ENCODE measurements around the gene KRTCAP2. TPM values are rescaled to one million over a fixed set of nuclear protein-coding genes. Genes with fewer than 3 reads are reported as not detected.

Gene KRTCAP2
- total RNA-seq, 6 experiments from 2014 or later, result 231 to 351 (median 285) TPM

- no peak for DNase-seq
- Mint-ChIP-seq H3K9me3 (no peaks in the 10 kb centered on the region), H3K27ac (no peak overlapping the region), H3K4me1 (ENCODE audit: low read depth) (peaks cover 4% of the 10 kb centered on the region), H3K36me3 (ENCODE audit: low read depth) (peaks cover 4% of the 10 kb centered on the region; the same call in 1 of the 2 replicates), H3K4me3 (no peak overlapping the region), H3K27me3 (ENCODE audit: insufficient read depth) (no peaks in the 10 kb centered on the region; the same call in 1 of the 2 replicates)
- no peak for TF ChIP-seq CTCF (IDR thresholded peaks at IDR 0.05)
Measured at GRCh38 chr1:155181371-155182051, 8.4 kb upstream of the KRTCAP2 start.

- no peak for TF ChIP-seq CTCF (IDR thresholded peaks at IDR 0.05)
- Mint-ChIP-seq H3K27ac (no peak overlapping the region), H3K4me3 (no peak overlapping the region), H3K4me1 (ENCODE audit: low read depth) (peaks cover 14% of the 10 kb centered on the region), H3K36me3 (ENCODE audit: low read depth) (peaks cover 4% of the 10 kb centered on the region; the same call in 1 of the 2 replicates), H3K27me3 (ENCODE audit: insufficient read depth) (no peaks in the 10 kb centered on the region; the same call in 1 of the 2 replicates), H3K9me3 (no peaks in the 10 kb centered on the region)
- DNase-seq, result no peak
Measured at GRCh38 chr1:155179112-155180031, 6.3 kb upstream of the KRTCAP2 start.

- Mint-ChIP-seq H3K4me3 (no peak overlapping the region), H3K4me1 (ENCODE audit: low read depth) (peaks cover 20% of the 10 kb centered on the region), H3K36me3 (ENCODE audit: low read depth) (peaks cover 4% of the 10 kb centered on the region; the same call in 1 of the 2 replicates), H3K27me3 (ENCODE audit: insufficient read depth) (no peaks in the 10 kb centered on the region; the same call in 1 of the 2 replicates), H3K9me3 (no peaks in the 10 kb centered on the region), H3K27ac (no peak overlapping the region)
- no peak for TF ChIP-seq CTCF (IDR thresholded peaks at IDR 0.05)
- no peak for DNase-seq
Measured at GRCh38 chr1:155178441-155179111, 5.5 kb upstream of the KRTCAP2 start.

GRCh38 chr1:155177918-155178281, 4.8 kb upstream of the KRTCAP2 start:
- Mint-ChIP-seq H3K9me3 (no peaks in the 10 kb centered on the region), H3K4me1 (ENCODE audit: low read depth) (peaks cover 25% of the 10 kb centered on the region), H3K36me3 (ENCODE audit: low read depth) (peaks cover 4% of the 10 kb centered on the region; the same call in 1 of the 2 replicates), H3K27me3 (ENCODE audit: insufficient read depth) (no peaks in the 10 kb centered on the region; the same call in 1 of the 2 replicates), H3K4me3 (no peak overlapping the region), H3K27ac (no peak overlapping the region)
- no peak for DNase-seq
- no peak for TF ChIP-seq CTCF (IDR thresholded peaks at IDR 0.05)

- H3K4me3 Mint-ChIP-seq, result no peak overlapping the region
Measured at GRCh38 chr1:155177192-155177917, 4.3 kb upstream of the KRTCAP2 start.

More at GRCh38 chr1:155177192-155177917, 4.3 kb upstream of the KRTCAP2 start:
- H3K9me3 Mint-ChIP-seq, result no peaks in the 10 kb centered on the region
- no peak overlapping the region for H3K27ac Mint-ChIP-seq
- no peak for TF ChIP-seq CTCF (IDR thresholded peaks at IDR 0.05)
- peaks cover 5% of the 10 kb centered on the region; the same call in 1 of the 2 replicates for H3K36me3 Mint-ChIP-seq (ENCODE audit: low read depth)
- H3K4me1 Mint-ChIP-seq (ENCODE audit: low read depth), result peaks cover 25% of the 10 kb centered on the region
- DNase-seq, result no peak
- peaks cover 1% of the 10 kb centered on the region; the same call in 1 of the 2 replicates for H3K27me3 Mint-ChIP-seq (ENCODE audit: insufficient read depth)

All from HFFc6 (cell line).